Hematopoietic multipotent progenitor cell treated with erythropoietin and hydrocortisone succinate and interleukin-3 and kit ligand, for 4 days (in vitro differentiated cells): ENCODE measurements around the gene ZBTB48.
"Not testable (repeated sequence)": the region's sequence is repeated elsewhere in the genome, so short reads cannot be mapped to it uniquely, and the experiment has no call there.

Experiments used
- DNase-seq: peaks from one replicate; pipeline ENCODE4 v3.0.0-alpha.2; 2015

Gene ZBTB48

GRCh38 chr1:6579374-6580118 lies at the start of gene ZBTB48:
ZBTB48 (plus strand) TSS chr1:6579994; CDS start chr1:6580610, 616 bp downstream.
- DNase-seq, result peak; percentile 99

- no peak for DNase-seq
These were observed 49.2 kb upstream of the ZBTB48 start for GRCh38 chr1:6530504-6531160.

DNA sequence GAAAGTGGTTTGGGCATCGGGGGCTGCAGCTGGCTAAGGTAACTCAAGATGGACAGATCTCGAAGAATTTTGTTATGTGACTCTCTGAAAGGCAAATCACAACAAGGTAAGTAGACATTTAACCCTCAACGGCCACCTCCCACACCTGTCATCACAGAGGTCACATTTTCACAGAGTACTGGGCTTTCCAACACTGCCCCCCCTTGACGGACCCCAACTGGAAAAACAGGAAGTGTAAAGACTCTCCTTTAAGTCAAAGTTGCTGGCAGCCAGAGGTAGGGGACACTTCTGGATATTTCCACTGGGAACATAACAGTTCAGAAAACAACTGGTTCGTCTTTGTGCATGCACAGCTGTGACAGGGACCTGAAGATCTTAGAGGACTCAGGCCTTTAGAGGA lies 47.8 kb upstream of the ZBTB48 start:
- no peak for DNase-seq

DNA sequence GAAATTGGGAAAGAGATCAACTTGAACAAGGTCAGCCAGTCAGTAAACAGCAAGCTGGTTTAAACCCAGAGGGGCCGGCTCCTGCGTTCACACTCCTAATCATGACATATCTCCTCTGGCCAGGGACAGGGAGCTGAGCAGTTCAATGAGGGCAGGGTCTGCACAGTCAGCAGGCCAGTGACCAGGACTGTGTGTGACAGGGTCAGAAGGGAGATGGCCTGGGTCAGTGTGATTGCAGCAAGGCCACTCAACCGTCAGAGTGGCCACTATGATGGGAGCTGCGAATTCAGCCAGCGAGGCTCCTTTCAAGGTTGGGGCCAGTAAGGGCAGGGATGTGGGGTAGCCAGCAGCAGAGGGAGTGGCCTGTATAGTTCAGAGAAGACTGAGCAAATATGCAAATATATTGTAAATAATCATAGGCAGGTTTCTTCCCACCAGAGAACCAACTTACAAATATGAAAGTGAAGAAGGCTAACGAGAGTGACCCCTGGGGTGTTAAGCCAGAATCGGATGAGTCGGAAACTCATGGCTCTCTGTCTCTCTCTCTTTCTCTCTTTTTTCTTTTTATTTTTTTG lies 45.5 kb upstream of the ZBTB48 start:
- DNase-seq, result no peak

DNA sequence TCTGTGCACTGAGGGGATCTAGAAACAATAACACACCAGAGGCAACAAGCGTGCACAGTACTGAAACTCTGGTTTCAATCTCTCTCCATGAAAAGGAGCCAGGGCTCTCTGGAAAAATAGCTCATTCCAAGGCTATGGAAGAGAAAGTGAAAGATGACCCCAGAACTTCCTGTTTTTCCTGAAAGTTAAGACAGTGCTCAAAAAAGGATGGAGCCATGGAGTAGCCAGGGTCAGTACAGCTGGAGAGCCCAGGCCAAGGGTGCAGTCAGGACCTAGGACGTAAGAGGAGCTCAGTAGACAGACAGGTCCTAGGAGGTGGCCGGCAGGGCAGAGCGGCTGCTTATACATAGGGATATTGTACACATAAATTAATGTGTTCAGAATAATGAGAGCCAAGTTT lies 44.6 kb upstream of the ZBTB48 start:
- no peak for DNase-seq

DNA sequence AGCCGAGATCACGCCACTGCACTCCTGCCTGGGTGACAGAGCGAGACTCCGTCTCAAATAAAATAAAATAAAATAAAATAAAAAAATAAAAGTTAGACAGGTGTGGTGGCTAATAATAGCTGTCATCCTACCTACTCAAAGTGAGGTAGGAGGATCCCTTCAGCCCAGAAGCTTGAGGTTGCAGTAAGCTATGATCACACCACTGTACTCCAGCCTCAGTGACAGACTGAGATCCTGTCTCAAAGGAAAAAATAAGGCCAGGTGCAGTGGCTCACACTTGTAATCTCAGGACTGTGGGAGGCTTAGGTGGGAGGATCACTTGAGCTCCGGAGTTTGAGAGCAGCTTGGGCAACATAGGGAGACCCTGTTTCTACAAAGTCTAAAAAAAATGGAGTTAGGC lies 43.5 kb upstream of the ZBTB48 start:
- DNase-seq, result no peak

DNA sequence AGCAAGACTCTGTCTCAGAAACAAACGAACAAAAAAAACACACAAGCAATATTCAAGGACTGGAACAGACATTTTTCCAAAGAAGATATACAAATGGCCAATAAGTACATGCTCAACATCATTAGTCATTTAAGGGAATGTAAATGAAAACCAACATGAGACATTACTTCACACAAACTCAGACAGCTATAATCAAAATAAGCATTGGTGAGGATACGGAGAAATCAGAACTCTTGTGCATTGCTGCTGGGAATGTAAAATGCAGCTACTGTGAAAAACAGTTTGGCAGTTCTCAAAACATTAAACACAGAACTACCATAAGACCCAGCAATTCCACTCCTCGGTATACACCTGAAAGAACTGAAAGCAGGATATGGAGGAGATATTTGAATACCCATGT lies 40.8 kb upstream of the ZBTB48 start:
- no peak for DNase-seq

DNA sequence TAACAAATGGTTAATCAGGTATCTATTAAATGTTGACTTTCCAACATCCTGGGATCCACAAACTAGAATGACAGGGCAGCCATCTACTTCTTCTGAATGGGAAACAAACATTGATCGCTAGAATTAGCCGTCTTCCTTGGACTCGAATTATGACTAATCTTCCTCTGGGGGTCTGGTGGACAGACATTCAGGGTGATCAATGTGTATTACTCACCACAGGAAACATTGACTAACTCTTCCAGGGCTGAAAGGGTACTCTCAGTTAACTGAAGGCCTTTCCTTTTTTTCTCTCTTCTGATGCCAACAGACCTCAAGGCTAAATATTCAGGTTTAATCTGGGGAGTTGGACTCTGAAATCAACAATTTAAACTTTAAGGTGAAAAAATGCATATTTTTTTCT lies 35.0 kb upstream of the ZBTB48 start:
- DNase-seq, result no peak

DNA sequence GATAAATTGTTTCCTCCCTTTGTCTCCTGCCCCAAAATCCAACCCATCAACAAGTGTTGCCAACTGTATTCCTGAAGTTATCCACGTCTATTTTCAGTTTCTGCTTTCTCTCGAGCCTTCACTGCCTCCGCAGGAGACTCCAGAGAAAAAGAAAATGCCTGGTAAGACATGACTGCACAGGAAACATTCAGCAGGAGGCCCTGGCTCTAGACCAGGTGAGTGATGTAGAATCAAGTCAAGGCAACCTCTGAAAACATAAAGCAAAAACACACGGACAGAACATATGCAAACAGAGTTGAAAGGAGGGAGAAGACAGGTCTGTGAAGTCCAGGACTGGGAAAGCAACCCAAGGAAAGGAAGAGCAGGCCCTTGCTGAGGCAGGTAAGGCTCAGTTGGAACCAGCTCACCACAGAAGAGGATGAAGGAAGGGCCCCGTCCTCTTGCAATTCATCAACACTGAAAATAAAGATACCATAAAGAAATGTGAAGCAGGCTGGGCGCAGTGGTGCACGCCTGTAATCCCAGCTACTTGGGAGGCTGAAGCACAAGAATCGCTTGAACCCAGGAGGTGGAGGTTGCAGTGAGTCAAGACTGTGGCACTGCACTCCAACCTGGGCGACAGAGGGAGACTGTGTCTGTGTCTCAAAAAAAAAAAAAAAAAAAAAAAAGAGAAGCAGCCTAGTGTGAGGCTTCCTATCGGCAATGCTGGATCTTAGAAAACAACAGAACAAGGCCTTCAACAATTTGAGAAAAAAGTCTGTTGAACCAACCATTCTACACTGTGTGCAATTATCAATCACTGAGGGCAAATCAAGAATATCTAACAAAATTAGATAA lies 34.3 kb upstream of the ZBTB48 start:
- DNase-seq, result no peak

- DNase-seq, result no peak
These were observed 33.5 kb upstream of the ZBTB48 start for GRCh38 chr1:6546326-6546725.

DNA sequence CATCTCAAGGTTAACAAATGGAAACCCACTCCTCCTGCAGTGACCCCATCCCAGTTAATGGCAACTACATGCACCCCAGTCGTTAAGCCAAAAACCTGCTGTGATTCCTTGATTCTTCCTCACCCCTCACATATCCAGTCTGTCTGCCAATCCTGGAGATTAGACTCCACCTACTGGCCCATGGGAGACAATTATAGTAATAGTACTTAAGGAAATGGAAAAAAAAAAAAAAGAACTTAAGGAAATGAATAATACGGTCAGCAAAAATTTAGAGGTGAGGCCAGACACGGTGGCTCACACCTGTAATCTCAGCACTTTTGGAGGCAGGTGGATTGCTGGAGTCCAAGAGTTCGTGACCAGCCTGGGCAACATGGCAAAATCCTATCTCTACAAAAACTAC lies 32.5 kb upstream of the ZBTB48 start:
- peak; percentile 23 for DNase-seq

- DNase-seq, result peak; percentile 97
These were observed 25.5 kb upstream of the ZBTB48 start, which contains the start of gene NOL9 for GRCh38 chr1:6554031-6554906. NOL9 (minus strand) TSS chr1:6554513; CDS start chr1:6554502, 11 bp downstream.

DNA sequence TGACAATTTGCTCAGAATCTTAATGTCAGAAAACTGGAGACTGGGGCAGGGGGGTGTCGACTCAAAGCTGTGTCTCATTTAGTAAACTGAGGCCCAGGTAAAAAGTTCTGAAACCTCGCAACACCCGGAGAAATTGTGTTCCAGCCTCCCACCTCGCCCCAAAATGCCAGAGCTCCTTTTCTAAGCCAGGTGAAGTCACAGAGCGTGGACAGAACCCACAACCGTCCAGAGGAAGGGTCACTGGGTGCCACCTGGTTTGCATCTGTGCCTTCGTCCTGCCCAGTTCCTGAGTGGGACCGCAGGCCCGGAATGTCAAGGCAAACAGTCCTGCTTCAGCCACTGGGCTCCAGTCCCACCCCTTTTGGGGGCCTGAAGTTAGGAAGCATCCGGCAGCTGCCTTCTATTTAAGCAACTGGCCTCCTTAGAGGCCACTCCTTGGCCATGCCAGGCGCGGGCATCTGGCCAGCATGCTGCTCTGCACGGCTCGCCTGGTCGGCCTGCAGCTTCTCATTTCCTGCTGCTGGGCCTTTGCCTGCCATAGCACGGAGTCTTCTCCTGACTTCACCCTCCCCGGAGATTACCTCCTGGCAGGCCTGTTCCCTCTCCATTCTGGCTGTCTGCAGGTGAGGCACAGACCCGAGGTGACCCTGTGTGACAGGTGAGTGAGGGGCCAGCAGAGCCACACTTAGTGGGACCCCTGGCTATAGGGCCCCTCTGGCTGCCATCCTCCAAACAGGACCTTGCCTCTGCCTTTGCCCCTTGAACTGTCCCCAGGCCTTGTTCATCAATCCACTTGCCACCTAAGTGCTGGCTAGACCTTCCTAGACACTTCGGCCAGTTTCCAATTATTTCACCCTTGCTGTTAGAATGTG lies 24.7 kb upstream of the ZBTB48 start, which contains the start of gene TAS1R1:
TSS of gene TAS1R1 (plus strand) at position 401 of the 872 bp plus-strand sequence. CDS start at position 468, 67 bp downstream.
- no peak for DNase-seq

DNA sequence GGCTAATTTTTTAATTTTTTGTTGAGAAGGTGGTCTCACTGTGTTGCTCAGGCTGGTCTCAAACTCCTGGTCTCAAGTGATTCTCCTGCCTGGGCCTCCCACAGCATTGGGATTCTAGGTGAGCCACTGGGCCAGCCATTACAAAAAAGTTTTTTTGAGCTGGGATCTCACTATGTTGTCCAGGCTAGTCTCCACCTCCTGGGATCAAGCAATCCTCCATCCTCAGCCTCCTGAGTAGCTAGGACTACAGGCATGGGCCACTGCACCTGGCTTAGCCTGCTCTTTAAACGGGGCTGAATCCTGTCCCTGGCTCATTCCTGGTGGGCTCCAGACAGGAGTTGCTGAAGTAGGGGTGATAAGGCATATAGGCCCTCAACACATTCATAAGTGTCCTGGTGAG lies 22.2 kb upstream of the ZBTB48 start:
- no peak for DNase-seq

GRCh38 chr1:6559161-6559560 lies 20.6 kb upstream of the ZBTB48 start:
- not testable (repeated sequence) for DNase-seq

GRCh38 chr1:6560267-6560666 lies 19.5 kb upstream of the ZBTB48 start:
- DNase-seq, result no peak

GRCh38 chr1:6569033-6569432 lies 10.8 kb upstream of the ZBTB48 start:
- DNase-seq, result no peak

DNA sequence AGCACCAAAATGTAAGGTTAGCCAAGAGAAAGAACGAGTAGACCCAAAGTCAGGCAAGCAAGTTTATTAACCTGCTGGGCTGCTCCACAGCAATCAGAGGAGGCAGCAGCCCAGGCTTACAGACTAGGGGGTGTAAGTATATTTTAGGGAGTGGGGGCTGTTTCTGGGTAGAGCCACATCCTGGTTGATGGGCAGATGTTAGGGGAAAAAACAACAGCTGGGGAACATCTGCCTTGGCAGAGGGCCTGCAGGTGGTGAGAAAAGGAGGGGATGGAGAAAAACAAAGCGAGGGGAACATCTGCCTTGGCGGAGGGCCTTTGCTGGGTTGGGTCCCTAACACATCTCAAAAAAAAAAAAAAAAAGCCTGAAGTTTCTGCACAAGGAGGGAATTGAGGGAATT lies 9.7 kb upstream of the ZBTB48 start:
- DNase-seq, result no peak

- DNase-seq, result no peak
These were observed 8.8 kb upstream of the ZBTB48 start for GRCh38 chr1:6570987-6571386.

DNA sequence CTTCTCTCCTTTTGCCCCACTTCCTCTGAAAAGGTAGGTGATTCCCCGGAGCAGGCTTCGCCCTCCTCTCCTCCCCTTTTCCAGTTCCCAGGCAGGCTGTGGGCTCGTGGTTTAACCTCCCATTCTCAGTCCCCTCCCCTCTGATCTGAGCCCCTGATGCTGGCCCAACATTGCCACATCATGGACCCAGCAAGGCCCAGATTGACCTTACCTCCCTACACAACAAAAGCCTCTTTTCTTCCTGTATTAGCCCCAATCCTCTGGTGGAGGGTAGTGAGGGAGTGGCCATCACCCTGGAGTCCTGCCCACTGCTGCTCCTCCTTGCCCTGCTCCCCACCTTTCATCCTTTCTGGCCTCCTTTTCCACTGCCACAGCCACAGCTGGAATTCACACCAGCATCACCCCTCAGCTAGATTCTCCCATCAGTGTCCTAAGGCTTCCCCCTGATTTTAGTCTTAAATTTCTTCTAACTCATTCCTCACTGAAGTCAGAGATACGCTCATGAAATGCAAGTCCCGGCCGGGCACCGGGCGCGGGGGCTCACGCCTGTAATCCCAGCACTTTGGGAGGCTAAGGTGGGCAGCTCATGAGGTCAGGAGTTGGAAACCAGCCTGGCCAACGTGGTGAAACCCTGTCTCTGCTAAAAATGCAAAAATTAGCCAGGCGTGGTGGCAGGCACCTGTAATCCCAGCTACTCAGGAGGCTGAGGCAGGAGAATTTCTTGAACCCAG lies 7.0 kb upstream of the ZBTB48 start:
- DNase-seq, result no peak
